HCT116 (cell line): Measurements from ENCODE around the gene IGFALS. TPM values are rescaled to one million over a fixed set of nuclear protein-coding genes. Genes with fewer than 3 reads are reported as not detected.

Experiments
- ATAC-seq: fragments of 200-7000 bp; cut with Tn5 transposase; 2 replicates; pipeline ENCODE4 v1.9.1; 2020; ENCODE audit warnings: mild to moderate bottlenecking, moderate library complexity
- BruUV-seq: library from RNA; stranded (reverse); fragments of 400-500 nt; replicated peaks from 2 replicates; lab custom pipeline; 2021; lab: Mats Ljungman, UMichigan
- CTCF ChIA-PET: fragments of 300-600 bp; sonication (Branson Sonifier 250); formaldehyde crosslinking; loops from one replicate; lab custom pipeline; 2021; ENCODE audit warnings: antibody characterized with exemption; lab: Charles Lee
- POLR2A ChIA-PET: fragments of 300-600, 350-600 bp; sonication (Branson Sonifier 250); formaldehyde crosslinking; loops from one replicate; lab custom pipeline; 2021; ENCODE audit warnings: antibody characterized with exemption; lab: Charles Lee
- RAD21 ChIA-PET, 2 experiments: fragments of 300-600 bp; sonication (Branson Sonifier 250); formaldehyde crosslinking; loops; one replicate each; lab custom pipeline; 2023; ENCODE audit warnings: low total read pairs in 2 of 2; ENCODE audit not compliant: uncharacterized antibody in 2 of 2, unreplicated experiment in 2 of 2, low non-redundant PET in 1 of 2; lab: Charles Lee
- DNase-seq: peaks from one replicate; pipeline ENCODE4 v3.0.0-alpha.2; 2010; ENCODE audit warnings: low read depth, low spot score
- H2AFZ ChIP-seq: fragments of 200-600 bp; shearing (Covaris generic), sonication (generic); 2 replicates; pipeline ENCODE4 v1.6.1; 2017; ENCODE audit warnings: low read depth, mixed run types, mixed read lengths, antibody characterized with exemption, low read length; ENCODE audit not compliant: poor library complexity, severe bottlenecking
- H3K27ac ChIP-seq: 2 replicates; pipeline ENCODE4 v1.5.1; 2012; ENCODE audit warnings: low read depth, low read length
- H3K27me3 ChIP-seq: fragments of 200-600 bp; sonication (generic); 2 replicates; pipeline ENCODE4 v1.6.1; 2016; ENCODE audit warnings: mixed run types, low read length, mixed read lengths; ENCODE audit not compliant: insufficient read depth
- H3K36me3 ChIP-seq, 2 experiments: fragments of 200-500 bp in 1 of 2; fragments of 200-600 bp in 1 of 2; sonication (Bioruptor generic) in 1 of 2; sonication (generic) in 1 of 2; 2 replicates each; pipeline versions ENCODE4 v1.5.1 to v1.6.1; 2014 to 2016; ENCODE audit warnings: low read length in 2 of 2, inconsistent platforms in 1 of 2, mixed read lengths in 1 of 2, mixed run types in 1 of 2; ENCODE audit not compliant: insufficient read depth in 2 of 2, control insufficient read depth in 1 of 2
- H3K4me1 ChIP-seq, 2 experiments: fragments of 200-600 bp in 1 of 2; sonication (generic) in 1 of 2; 2 replicates each; pipeline versions ENCODE4 v1.5.1 to v1.6.1; 2012 to 2017; ENCODE audit warnings: low read length in 2 of 2, inconsistent platforms in 1 of 2, mild to moderate bottlenecking in 1 of 2, mixed read lengths in 1 of 2, mixed run types in 1 of 2, moderate library complexity in 1 of 2; ENCODE audit not compliant: insufficient read depth in 2 of 2, control insufficient read depth in 1 of 2
- H3K4me2 ChIP-seq: fragments of 200-600 bp; sonication (generic); 2 replicates; pipeline ENCODE4 v1.6.1; 2017; ENCODE audit warnings: mixed run types, low read length, mixed read lengths
- H3K4me3 ChIP-seq, 2 experiments: fragments of 200-600 bp in 1 of 2; sonication (generic) in 1 of 2; replicated peaks in 1 of 2; 2 replicates each; pipeline ENCODE4 v1.5.1; 2011 to 2016; ENCODE audit warnings: low read length in 2 of 2, control low read depth in 1 of 2, low read depth in 1 of 2, mild to moderate bottlenecking in 1 of 2, mixed read lengths in 1 of 2, mixed run types in 1 of 2
- H3K79me2 ChIP-seq: fragments of 200-600 bp; sonication (generic); 2 replicates; pipeline ENCODE4 v1.6.1; 2017; ENCODE audit warnings: mild to moderate bottlenecking, mixed run types, low read length, moderate library complexity, mixed read lengths; ENCODE audit not compliant: insufficient read depth
- H3K9ac ChIP-seq: fragments of 200-600 bp; sonication (generic); 2 replicates; pipeline ENCODE4 v1.6.1; 2016; ENCODE audit warnings: low read length, mixed read lengths
- H3K9me2 ChIP-seq: fragments of 200-600 bp; sonication (generic), shearing (Covaris generic); 2 replicates; pipeline ENCODE4 v1.6.1; 2017; ENCODE audit warnings: mixed run types, mild to moderate bottlenecking, moderate library complexity; ENCODE audit not compliant: insufficient read depth
- H3K9me3 ChIP-seq, 2 experiments: fragments of 200-500 bp in 1 of 2; fragments of 200-600 bp in 1 of 2; sonication (Bioruptor generic) in 1 of 2; sonication (generic) in 1 of 2; 2 replicates each; pipeline ENCODE4 v1.6.1; 2014 to 2017; ENCODE audit warnings: low read length in 2 of 2, mixed read lengths in 2 of 2, inconsistent platforms in 1 of 2, low read depth in 1 of 2, mild to moderate bottlenecking in 1 of 2, mixed run types in 1 of 2, moderate library complexity in 1 of 2; ENCODE audit not compliant: control insufficient read depth in 1 of 2, insufficient read depth in 1 of 2
- H4K20me1 ChIP-seq: fragments of 200-600 bp; sonication (generic), shearing (Covaris generic); 2 replicates; pipeline ENCODE4 v1.6.1; 2017; ENCODE audit warnings: mixed run types, mild to moderate bottlenecking, moderate library complexity; ENCODE audit not compliant: insufficient read depth
- CBX3 ChIP-seq: IDR thresholded peaks from 2 replicates; pipeline ENCODE4 v1.6.1; 2012; ENCODE audit warnings: low read depth
- CEBPB ChIP-seq: IDR thresholded peaks from 2 replicates; pipeline ENCODE4 v1.6.1; 2012; ENCODE audit warnings: low read depth
- ELF1 ChIP-seq: IDR thresholded peaks from 2 replicates; pipeline ENCODE4 v1.6.1; 2012; ENCODE audit warnings: low read depth, borderline replicate concordance
- JUND ChIP-seq: IDR thresholded peaks from 2 replicates; pipeline ENCODE4 v1.6.1; 2012
- RAD21 ChIP-seq: IDR thresholded peaks from 2 replicates; pipeline ENCODE4 v1.6.1; 2012; ENCODE audit warnings: low read depth, mild to moderate bottlenecking
- REST ChIP-seq: IDR thresholded peaks from 2 replicates; pipeline ENCODE4 v1.6.1; 2012; ENCODE audit warnings: low read depth
- SIN3A ChIP-seq: IDR thresholded peaks from 2 replicates; pipeline ENCODE4 v1.6.1; 2012; ENCODE audit warnings: low read depth
- SRF ChIP-seq: IDR thresholded peaks from 2 replicates; pipeline ENCODE4 v1.6.1; 2012; ENCODE audit warnings: low read depth
- YY1 ChIP-seq: IDR thresholded peaks from 2 replicates; pipeline ENCODE4 v1.6.1; 2011; ENCODE audit warnings: low read length, low read depth, moderate library complexity, mild to moderate bottlenecking; ENCODE audit not compliant: insufficient replicate concordance; ENCODE audit errors: extremely low read depth
- ZBTB33 ChIP-seq: IDR thresholded peaks from 2 replicates; pipeline ENCODE4 v1.6.1; 2011; ENCODE audit warnings: mild to moderate bottlenecking, low read length, moderate library complexity; ENCODE audit not compliant: insufficient replicate concordance; ENCODE audit errors: extremely low read depth
- intact Hi-C: fragments of 100-400 bp; cut with micrococcal nuclease; formaldehyde crosslinking; loops from 2 replicates; pipeline ENCODE4 v1.10.0; 2022
- total RNA-seq: library from RNA; stranded (reverse); gene quantifications from one replicate; pipeline ENCODE4 v1.2.1, GENCODE V29; 2021; ENCODE audit not compliant: unreplicated experiment

Gene IGFALS
- total RNA-seq, 1 experiment from 2014 or later, result 0.10 TPM

DNA sequence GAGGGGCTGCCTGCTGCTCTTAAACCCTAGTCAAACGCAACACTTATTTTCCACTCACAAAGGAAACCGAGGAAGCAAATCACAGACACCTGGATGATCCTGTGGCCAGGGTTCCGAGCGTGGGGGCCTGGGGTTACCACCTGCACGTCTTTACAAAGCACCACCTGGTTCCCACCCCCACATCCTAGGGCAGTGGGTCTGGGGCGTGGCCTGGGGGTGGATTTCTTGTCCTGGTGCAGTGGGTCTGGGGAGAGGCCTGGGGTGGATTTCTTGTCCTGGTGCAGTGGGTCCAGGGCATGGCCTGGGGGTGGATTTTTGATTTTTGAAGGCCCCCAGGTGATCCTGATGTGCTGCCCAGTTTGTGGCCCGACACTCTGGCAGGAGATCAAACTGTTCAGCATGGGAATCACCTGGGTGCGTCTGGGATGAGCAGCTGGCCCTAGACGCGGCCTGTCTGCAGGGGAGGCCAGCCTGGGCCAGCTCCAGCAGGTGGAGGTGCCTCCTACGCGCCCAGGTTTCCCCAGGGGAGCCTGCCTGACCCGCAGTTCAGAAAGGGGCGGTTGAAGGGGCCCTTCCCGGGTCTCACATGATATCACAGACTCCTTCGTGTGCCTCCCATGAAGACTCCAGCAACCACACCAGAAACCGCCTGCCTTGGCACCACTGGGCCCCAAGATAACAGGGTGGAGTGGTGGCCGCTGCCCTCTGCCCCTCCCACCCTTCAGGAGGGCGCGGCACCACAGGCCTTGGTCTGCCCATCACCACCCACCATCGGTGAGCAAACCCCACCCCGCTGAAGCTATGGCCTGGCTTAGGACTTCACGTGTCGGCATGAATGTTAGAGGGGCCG lies 26.8 kb upstream of the IGFALS start:
- H3K36me3 ChIP-seq, result 0 out of 4 replicates have a peak, but pooled peaks cover 2 to 5% of the 10 kb centered on the region in 2 experiments
- no peak overlapping the region for H3K27ac ChIP-seq
- no peaks in the 10 kb centered on the region for H3K9me2 ChIP-seq
- H3K4me2 ChIP-seq, result no peak overlapping the region
- H3K79me2 ChIP-seq, result no peaks in the 10 kb centered on the region
- ATAC-seq, result no peak
- no peak overlapping the region for H2AFZ ChIP-seq
- H3K4me1 ChIP-seq, result peaks cover 1 to 2% of the 10 kb centered on the region in 2 experiments; a peak in 3 of 4 replicates
- no peaks in the 10 kb centered on the region for H3K9me3 ChIP-seq
- H3K4me3 ChIP-seq, result no peak overlapping the region
- no peak overlapping the region for H3K9ac ChIP-seq
- no peaks in the 10 kb centered on the region for H3K27me3 ChIP-seq
- intact Hi-C loops, result no loop called here
- TF ChIP-seq ZBTB33 (no peak), SRF (no peak), SIN3A (no peak), REST (no peak), ELF1 (no peak), CBX3 (no peak), RAD21 (no peak), JUND (no peak), CEBPB (no peak), YY1 (no peak)
- no peak for DNase-seq
- BruUV-seq, result no TSS peak
- H4K20me1 ChIP-seq, result no peaks in the 10 kb centered on the region
- CTCF ChIA-PET, result no interaction called here
- RAD21 ChIA-PET, result no interaction called here
- POLR2A ChIA-PET, result no interaction called here
